Left colon (tissue), 2 donors: Measurements from ENCODE around the gene LRRK1. TPM values are rescaled to one million over a fixed set of nuclear protein-coding genes. Genes with fewer than 3 reads are reported as not detected.

ENCODE experiments used
- ATAC-seq: fragments of 200-7000 bp; cut with Tn5 transposase; one replicate; pipeline ENCODE4 v1.9.1; 2020; ENCODE audit warnings: mild to moderate bottlenecking, moderate library complexity
- DNase-seq, 2 donors: peaks; one replicate each; pipeline ENCODE4 v3.0.0-alpha.2; 2020
- intact Hi-C, 2 donors: fragments of 100-400 bp; cut with DNase I in 1 of 2; cut with micrococcal nuclease in 1 of 2; formaldehyde crosslinking; loops; one replicate each; pipeline versions ENCODE4 v1.11.2 to v1.14.0; 2022; cut with DNase I, micrococcal nuclease
- total RNA-seq, 2 donors: library from RNA; stranded (reverse); fragmentation: NEBNext Ultra II Directional; extraction: Animal tissue kit (Norgen Biotek cat#: 25700); gene quantifications; one replicate each; pipeline ENCODE4 v1.2.1, GENCODE V29; 2021
- donor health status: DM: no; HTN: no; CAD: no.
- donor health status: DM: yes; HTN: yes; CAD: no.

Gene LRRK1
- total RNA-seq, 2 donors from 2014 or later = 46.6 to 52.7 TPM

- ATAC-seq (no peak), DNase-seq (no peak)
- intact Hi-C loops = no loop called here
Observed at GRCh38 chr15:101010781-101011180, 91.6 kb downstream of the LRRK1 start.

GRCh38 chr15:101012326-101013200, 93.4 kb downstream of the LRRK1 start:
- intact Hi-C loops = no loop called here
- DNase-seq (no peak), ATAC-seq (no peak)

GRCh38 chr15:101013201-101013550, 94.0 kb downstream of the LRRK1 start:
- ATAC-seq (no peak), DNase-seq (no peak)
- intact Hi-C loops = no loop called here

- DNase-seq = no peak
- intact Hi-C loops = loop anchor here in 1 of 2 donors (2.0 kb wide), 1 partner anchor 245 kb away; no protein-coding TSS in a partner anchor
- peak; percentile 4 for ATAC-seq
Observed at GRCh38 chr15:101013769-101014675, 94.9 kb downstream of the LRRK1 start.

- intact Hi-C loops = loop anchor here (2.0 to 5.0 kb wide), 2 partner anchors 242 to 244 kb away; no protein-coding TSS in a partner anchor
- ATAC-seq = peak; percentile 68
Observed at GRCh38 chr15:101014921-101015841, 96.0 kb downstream of the LRRK1 start.

GRCh38 chr15:101016581-101016980, 97.4 kb downstream of the LRRK1 start:
- no peak for ATAC-seq
- intact Hi-C loops = loop anchor here in 1 of 2 donors (5.0 kb wide), 1 partner anchor 241 kb away; no protein-coding TSS in a partner anchor
- no peak for DNase-seq

More at GRCh38 chr15:101014921-101015841, 96.0 kb downstream of the LRRK1 start:
- DNase-seq = peak in 1 of 2 donors; percentile 80

- ATAC-seq = no peak
- no peak for DNase-seq
- intact Hi-C loops = loop anchor here in 1 of 2 donors (5.0 kb wide), 1 partner anchor 240 kb away; no protein-coding TSS in a partner anchor
Observed at GRCh38 chr15:101017093-101017754, 98.1 kb downstream of the LRRK1 start.

- ATAC-seq (no peak), DNase-seq (no peak)
- intact Hi-C loops = loop anchor here in 1 of 2 donors (5.0 kb wide), 1 partner anchor 239 kb away; no protein-coding TSS in a partner anchor
Observed at GRCh38 chr15:101018016-101018415, 98.9 kb downstream of the LRRK1 start.

- no peak for ATAC-seq
- intact Hi-C loops = loop anchor here in 1 of 2 donors (5.0 kb wide), 1 partner anchor 239 kb away; no protein-coding TSS in a partner anchor
- DNase-seq = no peak
Observed at GRCh38 chr15:101018450-101018849, 99.3 kb downstream of the LRRK1 start.

- DNase-seq (no peak), ATAC-seq (no peak)
- intact Hi-C loops = loop anchor here in 1 of 2 donors (5.0 kb wide), 1 partner anchor 238 kb away; no protein-coding TSS in a partner anchor
Observed at GRCh38 chr15:101019366-101019896, 100.3 kb downstream of the LRRK1 start.

GRCh38 chr15:101020451-101020850, 101.3 kb downstream of the LRRK1 start:
- DNase-seq (no peak), ATAC-seq (no peak)
- intact Hi-C loops = no loop called here

- intact Hi-C loops = no loop called here
Observed at GRCh38 chr15:101020945-101021344, 101.8 kb downstream of the LRRK1 start.

GRCh38 chr15:101022306-101022705, 103.1 kb downstream of the LRRK1 start:
- ATAC-seq = no peak

More at GRCh38 chr15:101020945-101021344, 101.8 kb downstream of the LRRK1 start:
- ATAC-seq = no peak
- no peak for DNase-seq

GRCh38 chr15:101022876-101023275, 103.7 kb downstream of the LRRK1 start:
- intact Hi-C loops = no loop called here
- no peak for ATAC-seq
- DNase-seq = no peak

More at GRCh38 chr15:101022306-101022705, 103.1 kb downstream of the LRRK1 start:
- intact Hi-C loops = no loop called here
- DNase-seq = no peak

GRCh38 chr15:101023501-101024072, 104.4 kb downstream of the LRRK1 start:
- ATAC-seq = no peak
- intact Hi-C loops = no loop called here
- no peak for DNase-seq

- intact Hi-C loops = no loop called here
- no peak for DNase-seq
- no peak for ATAC-seq
Observed at GRCh38 chr15:101024073-101024695, 105.0 kb downstream of the LRRK1 start.
